Activated T-cell treated with anti-CD3 and anti-CD28 coated beads, Interleukin-2, amount 50 U/mL, for 4 hours (primary cell): Measurements from ENCODE around the gene RRAGD. TPM values are rescaled to one million over a fixed set of nuclear protein-coding genes. Genes with fewer than 3 reads are reported as not detected.
A peak's percentile ranks its signal among the peaks of the same experiment; 100 is the strongest.

Experiments
- ATAC-seq, 2 donors: fragments of 200-7000 bp; cut with Tn5 transposase; one replicate each; pipeline ENCODE4 v1.10.0; 2021
- DNase-seq: peaks from one replicate; pipeline ENCODE4 v3.0.0-alpha.2; 2020
- H3K27me3 Mint-ChIP-seq: one replicate; pipeline ENCODE4 v1.8.0; 2021; ENCODE audit warnings: low read depth, mixed read lengths
- H3K36me3 Mint-ChIP-seq: one replicate; pipeline ENCODE4 v1.8.0; 2022; ENCODE audit warnings: mixed read lengths; ENCODE audit not compliant: insufficient read depth
- H3K4me1 Mint-ChIP-seq: one replicate; pipeline ENCODE4 v1.8.0; 2021; ENCODE audit warnings: low read depth, mixed read lengths
- H3K4me3 Mint-ChIP-seq: one replicate; pipeline ENCODE4 v1.8.0; 2021; ENCODE audit warnings: mild to moderate bottlenecking, moderate library complexity, mixed read lengths
- H3K9me3 Mint-ChIP-seq: one replicate; pipeline ENCODE4 v1.8.0; 2021; ENCODE audit warnings: mixed read lengths
- total RNA-seq, 3 donors: library from RNA; stranded (reverse); gene quantifications; one replicate each; pipeline ENCODE4 v1.2.1, GENCODE V29; 2021

Gene RRAGD
- total RNA-seq, 3 donors from 2014 or later: 7.3 to 11.9 (median 10.2) TPM

DNA sequence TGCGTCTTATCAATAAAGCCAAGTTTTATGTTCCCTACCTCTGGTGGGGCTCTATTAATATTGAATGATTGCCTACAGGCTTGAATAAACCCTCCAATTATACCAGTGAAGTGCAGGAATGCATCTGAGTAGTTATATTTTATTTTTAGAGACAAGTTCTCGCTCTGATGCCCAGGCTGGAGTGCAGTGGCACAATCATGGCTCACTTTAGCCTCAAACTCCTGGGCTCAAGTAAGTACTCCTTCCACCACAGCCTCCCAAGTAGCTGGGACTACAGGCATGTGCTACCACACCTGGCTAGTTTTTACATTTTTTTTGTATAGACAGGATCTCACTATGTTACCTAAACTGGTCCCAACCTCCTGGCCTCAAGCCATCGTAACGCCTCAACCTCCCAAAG is 33.4 kb downstream of the RRAGD start:
- ATAC-seq (no peak), DNase-seq (no peak)

GRCh38 chr6:89375427-89376267 is 36.4 kb downstream of the RRAGD start:
- Mint-ChIP-seq H3K9me3 (no peaks in the 10 kb centered on the region), H3K27me3 (no peaks in the 10 kb centered on the region), H3K4me1 (peaks cover 23% of the 10 kb centered on the region), H3K4me3 (no peak overlapping the region), H3K36me3 (no peaks in the 10 kb centered on the region)
- DNase-seq: peak; percentile 41
- ATAC-seq: peak; percentile 82 to 90

More for the DNA sequence above, 33.4 kb downstream of the RRAGD start:
- peaks cover 14% of the 10 kb centered on the region for H3K4me1 Mint-ChIP-seq
- H3K36me3 Mint-ChIP-seq: peaks cover 2% of the 10 kb centered on the region
- no peaks in the 10 kb centered on the region for H3K9me3 Mint-ChIP-seq
- H3K4me3 Mint-ChIP-seq: no peak overlapping the region
- H3K27me3 Mint-ChIP-seq: peaks cover 2% of the 10 kb centered on the region

- peaks cover 23% of the 10 kb centered on the region for H3K4me1 Mint-ChIP-seq
- H3K9me3 Mint-ChIP-seq: no peaks in the 10 kb centered on the region
- no peak for DNase-seq
- H3K4me3 Mint-ChIP-seq: no peak overlapping the region
- ATAC-seq: peak; percentile 3 to 5
- no peaks in the 10 kb centered on the region for H3K36me3 Mint-ChIP-seq
- H3K27me3 Mint-ChIP-seq: no peaks in the 10 kb centered on the region
These were observed 39.6 kb downstream of the RRAGD start for GRCh38 chr6:89372506-89372901.

DNA sequence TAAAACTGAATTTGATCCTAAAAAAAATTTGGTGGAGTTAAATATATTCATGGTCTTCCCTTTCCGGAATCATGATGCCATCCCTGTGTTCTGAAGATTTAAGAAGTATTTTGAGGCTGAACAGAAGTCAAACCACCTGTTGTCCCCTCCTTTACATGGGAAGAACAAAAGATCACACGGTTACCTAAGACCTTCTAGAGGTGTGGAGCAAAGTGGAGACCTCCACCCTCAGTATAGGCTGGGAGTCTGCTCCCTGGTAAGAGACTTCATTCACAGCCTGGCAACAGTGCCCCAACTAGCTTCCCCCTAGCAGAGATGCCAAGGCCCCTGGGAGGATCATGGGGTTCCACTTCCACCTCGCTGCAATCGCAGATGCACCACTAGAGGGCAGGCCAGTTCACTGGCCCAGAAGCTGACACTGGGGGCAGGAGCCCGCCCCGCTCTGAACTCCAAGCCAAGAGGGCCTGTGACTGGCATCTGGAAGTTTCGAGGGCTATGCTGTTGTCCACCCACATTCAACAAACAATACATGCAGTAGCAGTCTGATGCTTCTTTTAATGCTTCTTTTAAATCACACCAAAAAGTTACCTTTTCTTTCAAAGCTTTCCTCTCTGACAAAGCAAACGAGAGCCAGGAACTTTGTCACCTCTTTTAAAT is 40.1 kb downstream of the RRAGD start:
- peak; percentile 81 to 86 for ATAC-seq
- no peaks in the 10 kb centered on the region for H3K27me3 Mint-ChIP-seq
- no peaks in the 10 kb centered on the region for H3K9me3 Mint-ChIP-seq
- H3K4me3 Mint-ChIP-seq: no peak overlapping the region
- DNase-seq: peak; percentile 77
- H3K4me1 Mint-ChIP-seq: peaks cover 23% of the 10 kb centered on the region
- no peaks in the 10 kb centered on the region for H3K36me3 Mint-ChIP-seq

DNA sequence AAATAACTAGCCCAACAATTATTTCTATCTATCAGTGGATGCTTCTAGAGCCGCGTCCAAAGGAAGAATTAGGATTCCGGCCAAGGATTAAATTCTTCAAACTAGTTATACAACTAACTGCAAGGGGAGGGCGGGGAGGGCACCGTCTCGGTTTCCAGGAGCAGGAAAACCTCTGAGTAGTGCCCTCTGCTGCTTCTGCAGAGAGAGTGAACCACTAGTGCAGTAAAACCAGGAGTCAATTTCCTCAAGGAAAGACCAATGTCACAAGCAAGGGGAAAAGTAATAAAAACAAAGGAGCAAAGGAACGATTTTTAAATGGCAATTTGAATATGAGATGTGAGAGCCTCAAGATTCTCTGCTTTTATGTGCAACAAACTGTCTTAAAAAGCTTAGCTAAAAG is 43.1 kb downstream of the RRAGD start:
- no peak overlapping the region for H3K4me3 Mint-ChIP-seq

GRCh38 chr6:89368107-89368506 is 44.0 kb downstream of the RRAGD start:
- DNase-seq: peak; percentile 55
- Mint-ChIP-seq H3K4me1 (peaks cover 23% of the 10 kb centered on the region), H3K36me3 (no peaks in the 10 kb centered on the region), H3K9me3 (no peaks in the 10 kb centered on the region), H3K4me3 (no peak overlapping the region), H3K27me3 (no peaks in the 10 kb centered on the region)
- no peak for ATAC-seq

More for the DNA sequence above, 43.1 kb downstream of the RRAGD start:
- no peak for DNase-seq
- Mint-ChIP-seq H3K9me3 (no peaks in the 10 kb centered on the region), H3K27me3 (no peaks in the 10 kb centered on the region), H3K36me3 (no peaks in the 10 kb centered on the region), H3K4me1 (peaks cover 21% of the 10 kb centered on the region)
- no peak for ATAC-seq

GRCh38 chr6:89364586-89364985 is 47.5 kb downstream of the RRAGD start:
- Mint-ChIP-seq H3K4me1 (peaks cover 31% of the 10 kb centered on the region), H3K9me3 (no peaks in the 10 kb centered on the region), H3K4me3 (no peak overlapping the region), H3K36me3 (no peaks in the 10 kb centered on the region), H3K27me3 (no peaks in the 10 kb centered on the region)
- ATAC-seq (no peak), DNase-seq (no peak)

DNA sequence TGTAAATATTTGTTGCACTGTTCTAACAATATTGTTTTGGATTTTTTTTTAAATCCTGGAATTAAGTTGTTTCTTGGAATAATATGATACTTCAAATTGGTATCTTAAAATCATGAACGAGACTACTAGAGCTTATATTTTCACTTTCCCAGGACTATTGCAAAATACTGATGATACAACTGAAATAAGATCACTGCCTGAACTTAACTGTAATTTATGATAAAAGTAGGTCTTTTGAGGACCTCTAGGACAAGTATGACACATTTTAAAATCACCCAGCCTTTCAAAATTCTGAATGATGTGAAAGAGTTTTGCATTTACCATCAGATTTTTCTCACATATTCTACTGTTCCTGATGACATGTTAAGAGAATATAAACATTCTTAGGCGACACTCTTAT is 50.9 kb downstream of the RRAGD start:
- ATAC-seq (no peak), DNase-seq (no peak)
- peaks cover 53% of the 10 kb centered on the region for H3K4me1 Mint-ChIP-seq
- no peaks in the 10 kb centered on the region for H3K36me3 Mint-ChIP-seq
- H3K4me3 Mint-ChIP-seq: no peak overlapping the region
- H3K9me3 Mint-ChIP-seq: no peaks in the 10 kb centered on the region
- H3K27me3 Mint-ChIP-seq: no peaks in the 10 kb centered on the region

- Mint-ChIP-seq H3K36me3 (no peaks in the 10 kb centered on the region), H3K4me1 (peaks cover 56% of the 10 kb centered on the region), H3K9me3 (no peaks in the 10 kb centered on the region), H3K27me3 (no peaks in the 10 kb centered on the region), H3K4me3 (no peak overlapping the region)
- DNase-seq: no peak
- peak; percentile 85 to 91 for ATAC-seq
These were observed 51.6 kb downstream of the RRAGD start for GRCh38 chr6:89360415-89360999.

GRCh38 chr6:89359561-89359960 is 52.5 kb downstream of the RRAGD start:
- H3K9me3 Mint-ChIP-seq: no peaks in the 10 kb centered on the region
- ATAC-seq: no peak
- peaks cover 54% of the 10 kb centered on the region for H3K4me1 Mint-ChIP-seq
- no peaks in the 10 kb centered on the region for H3K36me3 Mint-ChIP-seq
- no peak overlapping the region for H3K4me3 Mint-ChIP-seq
- no peaks in the 10 kb centered on the region for H3K27me3 Mint-ChIP-seq
- DNase-seq: no peak

GRCh38 chr6:89357390-89357789 is 54.7 kb downstream of the RRAGD start:
- ATAC-seq (no peak), DNase-seq (no peak)
- H3K4me1 Mint-ChIP-seq: peaks cover 59% of the 10 kb centered on the region
- no peaks in the 10 kb centered on the region for H3K36me3 Mint-ChIP-seq
- H3K4me3 Mint-ChIP-seq: peak overlapping the region; percentile 75
- H3K9me3 Mint-ChIP-seq: no peaks in the 10 kb centered on the region
- no peaks in the 10 kb centered on the region for H3K27me3 Mint-ChIP-seq

- ATAC-seq: no peak
- no peaks in the 10 kb centered on the region for H3K36me3 Mint-ChIP-seq
- peaks cover 62% of the 10 kb centered on the region for H3K4me1 Mint-ChIP-seq
- no peaks in the 10 kb centered on the region for H3K9me3 Mint-ChIP-seq
- peak overlapping the region; percentile 75 for H3K4me3 Mint-ChIP-seq
- no peak for DNase-seq
- no peaks in the 10 kb centered on the region for H3K27me3 Mint-ChIP-seq
These were observed 55.4 kb downstream of the RRAGD start for GRCh38 chr6:89356642-89357170.

GRCh38 chr6:89355511-89356194 is 56.4 kb downstream of the RRAGD start:
- H3K27me3 Mint-ChIP-seq: no peaks in the 10 kb centered on the region

More at GRCh38 chr6:89355511-89356194, 56.4 kb downstream of the RRAGD start:
- DNase-seq (no peak), ATAC-seq (no peak)
- H3K4me1 Mint-ChIP-seq: peaks cover 64% of the 10 kb centered on the region
- no peak overlapping the region for H3K4me3 Mint-ChIP-seq
- no peaks in the 10 kb centered on the region for H3K9me3 Mint-ChIP-seq
- no peaks in the 10 kb centered on the region for H3K36me3 Mint-ChIP-seq
